ENCODE results near the gene PRG2.

PRG2 gene

DNA sequence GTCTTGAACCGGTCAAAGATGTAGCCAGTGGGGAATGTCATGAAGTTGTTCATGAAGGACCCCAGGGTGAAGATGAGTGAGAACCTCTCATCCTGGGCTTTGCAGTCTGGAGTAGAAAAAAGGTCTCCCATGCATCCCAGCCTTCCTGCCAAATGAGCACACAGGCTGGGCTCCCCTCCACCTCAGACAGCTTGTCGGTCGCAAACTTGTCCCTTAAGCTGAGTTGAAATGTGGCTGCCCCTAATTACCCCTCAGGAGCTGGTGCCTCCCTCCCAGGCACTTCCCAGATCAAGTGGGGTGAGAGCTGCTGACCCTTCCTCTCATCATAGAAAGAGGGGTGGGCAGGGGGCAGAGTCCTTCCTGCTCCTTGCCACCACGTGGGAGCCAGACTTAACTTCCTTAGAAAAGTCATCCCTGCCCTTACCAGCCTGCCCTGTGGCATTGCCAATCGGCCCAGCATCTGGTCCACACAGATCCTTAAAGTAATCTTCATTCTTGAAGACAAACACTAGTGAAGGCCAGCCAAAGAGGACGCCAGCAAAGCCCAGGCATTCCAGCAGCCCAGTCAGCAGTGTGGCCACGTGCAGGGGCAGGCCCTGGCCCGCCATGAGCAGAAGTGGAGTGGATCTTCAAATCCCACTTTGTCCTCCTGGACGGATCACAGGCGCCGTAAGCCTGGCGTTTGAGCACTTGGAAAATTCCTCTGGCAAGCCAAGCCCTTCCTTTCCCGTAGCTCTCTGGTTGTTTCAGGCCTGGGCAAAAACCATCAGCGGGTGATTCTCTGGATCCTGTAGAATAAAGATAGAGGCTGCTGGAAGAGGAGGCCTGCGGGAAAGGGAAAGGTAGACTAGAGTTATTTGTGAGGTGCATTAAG, 35.4 kb upstream of the PRG2 start:
- TF ChIP-seq CTCF (conservative IDR thresholded peaks at IDR 0.05) (no peak), ZFX (IDR thresholded peaks at IDR 0.05) (no peak)
- no peak overlapping the region for H3K27ac ChIP-seq

GRCh38 chr11:57424792-57425564, 34.5 kb upstream of the PRG2 start:
- no peak for TF ChIP-seq ZFX (IDR thresholded peaks at IDR 0.05)
- TF ChIP-seq CTCF (conservative IDR thresholded peaks at IDR 0.05) = no peak
- no peak overlapping the region for H3K27ac ChIP-seq

- no peak overlapping the region for H3K27ac ChIP-seq
- TF ChIP-seq CTCF (conservative IDR thresholded peaks at IDR 0.05) (no peak), ZFX (IDR thresholded peaks at IDR 0.05) (no peak)
These were observed 33.8 kb upstream of the PRG2 start for GRCh38 chr11:57424137-57424791.

GRCh38 chr11:57422669-57423068, 32.2 kb upstream of the PRG2 start:
- H3K27ac ChIP-seq = no peak overlapping the region
- no peak for TF ChIP-seq ZFX (IDR thresholded peaks at IDR 0.05)
- no peak for TF ChIP-seq CTCF (conservative IDR thresholded peaks at IDR 0.05)

DNA sequence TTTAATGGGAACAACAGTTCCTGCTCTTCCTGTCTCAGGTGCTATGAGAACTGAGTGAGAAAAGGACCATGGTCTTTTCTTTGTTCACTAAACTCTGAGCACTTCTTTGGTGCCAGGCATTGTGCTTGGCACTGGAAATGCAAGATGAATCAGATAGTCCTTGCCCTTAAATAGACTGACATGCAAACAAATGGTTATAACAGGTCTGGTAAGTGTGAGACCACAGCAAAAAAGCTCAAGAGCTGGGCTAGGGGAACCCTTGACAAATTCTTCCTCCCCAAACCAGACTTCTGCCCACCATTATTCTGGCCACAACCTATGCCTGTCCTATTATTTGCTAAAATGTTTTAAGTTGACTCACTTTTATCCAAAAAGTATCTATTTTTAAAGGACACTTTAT, 31.4 kb upstream of the PRG2 start:
- TF ChIP-seq CTCF (conservative IDR thresholded peaks at IDR 0.05) (no peak), ZFX (IDR thresholded peaks at IDR 0.05) (no peak)
- no peak overlapping the region for H3K27ac ChIP-seq

GRCh38 chr11:57421066-57421465, 30.6 kb upstream of the PRG2 start:
- no peak overlapping the region for H3K27ac ChIP-seq
- no peak for TF ChIP-seq CTCF (conservative IDR thresholded peaks at IDR 0.05)
- TF ChIP-seq ZFX (IDR thresholded peaks at IDR 0.05) = no peak

- TF ChIP-seq CTCF (conservative IDR thresholded peaks at IDR 0.05) = no peak
- TF ChIP-seq ZFX (IDR thresholded peaks at IDR 0.05) = no peak
These were observed 28.7 kb upstream of the PRG2 start for GRCh38 chr11:57419146-57419545.

More at GRCh38 chr11:57419146-57419545, 28.7 kb upstream of the PRG2 start:
- no peak overlapping the region for H3K27ac ChIP-seq

All from C4-2B (cell line).